BE2C (cell line): ENCODE data around the gene CDNF.
"Not testable (repeated sequence)": the region's sequence is repeated elsewhere in the genome, so short reads cannot be mapped to it uniquely, and the experiment has no call there.

ENCODE experiments used
- DNase-seq: peaks from one replicate; pipeline ENCODE4 v3.0.0-alpha.2; 2020
- H3K27me3 ChIP-seq: fragments of 250-450 bp; sonication (Bioruptor Pico); 2 replicates; pipeline ENCODE4 v1.5.1; 2020; ENCODE audit warnings: mild to moderate bottlenecking
- H3K36me3 ChIP-seq: fragments of 250-450 bp; sonication (Bioruptor Pico); 2 replicates; pipeline ENCODE4 v1.5.1; 2020; ENCODE audit warnings: mild to moderate bottlenecking
- H3K4me1 ChIP-seq: fragments of 250-450 bp; sonication (Bioruptor Pico); 2 replicates; pipeline ENCODE4 v1.5.1; 2020
- H3K4me3 ChIP-seq: 2 replicates; pipeline ENCODE4 v1.5.1; 2011; ENCODE audit warnings: low read depth, low read length
- H3K9me3 ChIP-seq: fragments of 250-450 bp; sonication (Bioruptor Pico); 2 replicates; pipeline ENCODE4 v1.5.1; 2020
- CTCF ChIP-seq: IDR thresholded peaks from 2 replicates; pipeline ENCODE4 v1.5.1; 2012; ENCODE audit warnings: mild to moderate bottlenecking, low read depth, low read length

CDNF gene

DNA sequence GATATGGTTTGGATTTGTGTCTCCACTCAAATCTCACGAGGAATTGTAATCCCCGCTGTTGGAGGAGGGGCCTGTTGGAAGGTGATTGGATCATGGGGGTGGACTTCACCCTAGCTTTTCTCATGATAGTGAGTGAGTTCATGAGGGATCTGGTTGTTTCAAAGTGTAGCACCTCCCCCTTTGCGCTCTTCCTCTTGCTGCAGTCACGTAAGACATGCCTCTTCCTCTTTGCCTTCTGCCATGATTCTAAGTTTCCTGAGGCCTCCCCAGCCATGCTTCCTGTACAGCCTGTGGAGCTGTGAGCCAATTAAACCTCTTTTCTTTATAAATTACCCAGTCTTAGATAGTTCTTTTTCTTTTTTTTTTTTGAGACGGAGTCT, 17.1 kb downstream of the CDNF start:
- no peak for DNase-seq
- Histone ChIP-seq H3K4me3 (no peak overlapping the region), H3K36me3 (no peaks in the 10 kb centered on the region), H3K9me3 (no peaks in the 10 kb centered on the region), H3K4me1 (no peaks in the 10 kb centered on the region; the same call in 1 of the 2 replicates), H3K27me3 (no peaks in the 10 kb centered on the region)
- TF ChIP-seq CTCF, result no peak

GRCh38 chr10:14820010-14820774, 17.6 kb downstream of the CDNF start:
- Histone ChIP-seq H3K4me1 (no peaks in the 10 kb centered on the region; the same call in 1 of the 2 replicates), H3K4me3 (no peak overlapping the region), H3K27me3 (no peaks in the 10 kb centered on the region), H3K36me3 (no peaks in the 10 kb centered on the region), H3K9me3 (no peaks in the 10 kb centered on the region)
- TF ChIP-seq CTCF, result no peak
- DNase-seq, result no peak

DNA sequence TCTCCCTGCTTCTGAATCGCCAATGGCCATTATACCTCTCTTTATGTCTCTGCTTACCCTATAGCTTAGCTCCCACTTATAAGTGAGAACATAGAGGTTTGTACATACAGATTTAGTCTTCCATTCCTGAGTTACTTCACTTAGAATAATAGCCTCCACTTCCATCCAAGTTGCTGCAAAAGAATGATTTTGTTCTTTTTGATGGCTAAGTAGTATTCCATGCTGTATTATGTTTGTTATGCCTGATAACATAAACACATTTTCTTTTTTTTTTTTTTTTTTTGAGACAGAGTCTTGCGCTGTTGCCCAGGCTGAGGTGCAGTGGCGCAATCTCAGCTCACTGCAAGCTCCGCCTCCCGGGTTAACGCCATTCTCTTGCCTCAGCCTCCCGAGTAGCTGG, 21.1 kb downstream of the CDNF start:
- H3K27me3 ChIP-seq, H3K4me3 ChIP-seq, H3K4me1 ChIP-seq, H3K9me3 ChIP-seq, DNase-seq, H3K36me3 ChIP-seq: not testable (repeated sequence)

DNA sequence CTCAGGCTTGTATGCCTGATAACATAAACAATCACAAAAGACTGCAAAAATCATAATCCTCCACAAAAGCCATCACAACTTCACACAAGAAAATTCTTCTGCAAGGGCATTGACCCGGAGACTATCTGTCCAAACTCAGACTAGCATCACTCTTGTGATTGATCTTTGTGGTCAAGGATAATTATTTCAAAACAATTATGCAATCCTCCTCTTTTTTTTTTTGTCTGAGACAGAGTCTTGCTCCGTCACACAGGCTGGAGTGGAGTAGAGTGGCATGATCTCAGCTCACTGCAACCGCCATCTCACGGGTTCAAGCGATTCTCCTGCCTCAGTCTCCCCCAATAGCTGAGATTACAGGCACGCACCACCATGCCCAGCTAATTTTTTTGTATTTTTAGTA, 22.2 kb downstream of the CDNF start:
- Histone ChIP-seq H3K27me3 (no peaks in the 10 kb centered on the region), H3K4me1 (no peaks in the 10 kb centered on the region), H3K4me3 (no peak overlapping the region), H3K36me3 (no peaks in the 10 kb centered on the region), H3K9me3 (no peaks in the 10 kb centered on the region)
- DNase-seq, result no peak
- TF ChIP-seq CTCF, result no peak

- Histone ChIP-seq H3K4me3 (no peak overlapping the region), H3K4me1 (no peaks in the 10 kb centered on the region), H3K9me3 (no peaks in the 10 kb centered on the region), H3K27me3 (no peaks in the 10 kb centered on the region), H3K36me3 (no peaks in the 10 kb centered on the region)
- TF ChIP-seq CTCF, result no peak
- DNase-seq, result no peak
Observed at GRCh38 chr10:14812271-14812670, 25.6 kb downstream of the CDNF start.

GRCh38 chr10:14810969-14811953, 26.6 kb downstream of the CDNF start:
- H3K36me3 ChIP-seq, result no peaks in the 10 kb centered on the region
- H3K4me3 ChIP-seq, result no peak overlapping the region
- DNase-seq, result no peak
- H3K9me3 ChIP-seq, result no peaks in the 10 kb centered on the region; the same call in 1 of the 2 replicates
- no peaks in the 10 kb centered on the region for H3K27me3 ChIP-seq
- peak; percentile 8; the same call in 1 of the 2 replicates for TF ChIP-seq CTCF
- no peaks in the 10 kb centered on the region for H3K4me1 ChIP-seq
